ENCODE results near the gene PDGFB. TPM values are rescaled to one million over a fixed set of nuclear protein-coding genes. Genes with fewer than 3 reads are reported as not detected.

PDGFB gene
- total RNA-seq, 2 donors from 2014 or later, result 2.7 to 5.3 TPM

DNA sequence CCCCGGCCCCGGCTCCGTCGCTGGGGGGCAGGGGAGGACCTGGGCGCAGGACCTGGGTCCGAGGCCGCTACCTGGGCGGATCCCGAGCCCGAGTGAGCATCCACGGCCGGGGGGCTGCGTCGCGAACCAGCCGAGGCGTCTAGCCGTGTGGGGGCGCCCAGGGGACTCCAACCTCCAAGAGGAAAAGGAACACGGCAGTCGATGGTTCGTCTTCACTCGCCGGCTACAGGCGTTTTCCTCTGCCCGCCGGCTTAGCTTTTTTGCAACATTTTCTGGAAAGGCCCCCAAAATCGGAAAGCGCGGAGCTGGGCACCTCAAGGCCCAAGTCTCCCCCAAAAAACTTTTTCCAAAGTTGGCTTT lies 666 bp downstream of the PDGFB start:
- intact Hi-C loops (cut with DNase I, micrococcal nuclease), result no loop called here
- ATAC-seq (no peak), DNase-seq (no peak)

DNA sequence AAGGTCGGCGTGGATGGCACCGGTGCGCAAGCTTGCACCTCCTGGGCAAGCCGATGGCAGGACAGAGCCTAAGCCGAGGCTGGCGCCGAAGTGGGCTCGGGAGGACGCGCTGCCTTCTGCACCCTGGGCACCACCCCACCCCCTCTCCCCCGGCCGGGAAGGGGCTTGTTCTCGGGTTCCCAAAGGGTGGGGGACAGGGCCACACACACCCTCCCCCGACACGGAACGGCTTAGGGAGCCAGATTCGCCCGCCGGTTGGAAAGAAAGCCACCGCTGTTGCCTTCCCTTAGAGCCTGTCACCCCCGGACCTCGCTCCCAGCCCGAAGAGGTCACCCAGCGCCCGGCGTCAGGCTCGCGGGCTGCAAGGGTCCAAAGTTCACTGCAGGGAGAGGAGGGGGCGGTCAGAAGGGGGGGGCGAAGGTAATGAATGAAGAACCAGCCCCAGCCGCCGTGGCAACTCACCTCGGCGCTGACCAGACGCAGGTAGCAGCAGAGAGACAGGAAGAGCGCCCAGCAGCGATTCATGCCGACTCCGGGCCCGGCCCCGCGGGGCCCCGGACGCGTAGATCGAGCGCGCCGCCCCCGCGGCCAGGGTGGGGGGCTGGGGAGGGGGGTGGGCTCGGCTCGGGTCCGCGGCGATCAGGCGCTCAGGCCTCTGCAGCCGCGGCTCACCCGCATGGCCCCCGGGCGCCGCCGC lies 1.2 kb downstream of the PDGFB start:
- DNase-seq (no peak), ATAC-seq (no peak)

DNA sequence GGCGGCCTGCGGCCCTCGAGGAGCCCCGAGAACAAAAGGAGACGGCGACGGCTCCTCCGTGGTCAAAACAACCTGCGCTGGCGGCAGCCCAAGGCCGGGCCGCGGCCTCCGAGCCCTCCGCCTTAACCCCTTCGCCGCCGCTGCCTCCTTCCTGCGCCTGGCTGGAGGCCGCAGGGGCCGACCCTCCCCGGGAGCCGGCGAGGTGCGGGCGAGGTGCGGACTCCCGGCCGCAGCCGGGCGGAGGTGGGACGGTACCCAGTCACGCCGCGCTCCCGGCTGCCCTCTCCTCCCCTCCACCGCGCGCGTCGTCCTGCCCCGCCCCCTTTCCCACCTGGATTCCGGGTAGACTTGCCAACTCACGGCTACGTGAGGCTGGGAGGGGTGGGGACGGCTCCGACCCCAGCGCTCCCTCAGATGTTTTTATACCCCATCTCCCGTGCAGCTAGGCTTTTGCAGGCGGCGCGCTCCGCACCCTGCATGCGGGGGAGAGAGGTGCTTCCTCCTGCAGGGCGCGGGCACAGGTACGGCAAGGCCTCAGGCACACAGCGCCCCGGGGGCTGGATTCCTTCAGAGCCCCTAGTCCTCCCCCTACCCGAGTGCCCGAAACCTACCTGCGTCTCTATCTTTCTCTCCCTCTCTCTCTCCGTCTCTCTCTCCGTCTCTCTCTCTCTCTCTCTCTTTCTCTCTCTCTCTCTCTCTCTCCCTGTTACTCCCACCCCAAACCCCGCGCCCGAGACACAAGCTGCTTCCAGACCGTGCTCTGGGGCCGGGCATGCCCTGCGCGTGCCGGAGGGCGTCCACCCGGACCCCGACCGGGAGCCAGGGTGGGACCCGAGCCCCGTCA lies 2.0 kb downstream of the PDGFB start:
- ATAC-seq (no peak), DNase-seq (no peak)
- intact Hi-C loops (cut with DNase I, micrococcal nuclease), result no loop called here

More for the DNA sequence above, 1.2 kb downstream of the PDGFB start:
- intact Hi-C loops (cut with DNase I, micrococcal nuclease), result no loop called here

DNA sequence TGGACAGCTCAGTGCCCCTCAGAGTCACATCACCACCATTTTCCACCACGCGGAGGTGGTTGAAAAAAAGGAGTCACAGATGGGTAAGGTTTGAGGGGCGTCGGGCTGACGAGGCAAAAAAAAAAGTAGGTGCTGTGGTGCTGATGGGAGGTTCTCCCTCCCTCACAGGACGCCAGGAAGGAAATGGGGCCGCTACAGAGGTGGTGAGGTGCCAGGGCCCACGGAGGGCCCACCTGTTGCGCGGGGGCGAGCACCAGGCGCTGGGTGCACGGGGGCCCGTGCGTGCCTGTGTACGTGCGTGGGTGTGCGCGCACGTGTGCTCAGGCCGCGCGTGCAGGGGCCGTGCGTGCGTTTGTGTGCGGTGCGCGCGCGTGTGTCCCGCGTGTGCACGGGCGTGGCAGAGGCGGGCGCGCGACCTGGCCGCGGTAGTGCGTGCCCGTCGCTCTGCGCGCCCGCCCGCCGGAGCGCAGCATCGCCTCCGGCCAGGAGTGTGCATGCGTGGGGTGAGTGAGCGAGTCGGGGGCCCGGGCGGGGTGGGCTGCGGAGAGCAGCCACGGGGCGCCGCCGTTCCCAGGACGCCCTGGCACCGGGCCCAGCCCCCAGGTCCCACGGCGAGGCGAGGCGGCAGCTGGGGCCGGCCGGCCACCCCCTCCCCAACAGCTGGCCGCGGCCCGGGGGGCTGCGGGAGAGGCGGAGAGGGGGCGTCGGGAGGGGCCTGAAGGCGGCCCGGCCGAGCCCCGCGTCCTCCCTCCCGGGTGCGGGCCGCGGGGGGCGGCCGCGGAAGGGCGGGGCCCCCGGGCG lies 2.8 kb downstream of the PDGFB start:
- ATAC-seq (no peak), DNase-seq (no peak)
- intact Hi-C loops (cut with DNase I, micrococcal nuclease), result no loop called here

DNA sequence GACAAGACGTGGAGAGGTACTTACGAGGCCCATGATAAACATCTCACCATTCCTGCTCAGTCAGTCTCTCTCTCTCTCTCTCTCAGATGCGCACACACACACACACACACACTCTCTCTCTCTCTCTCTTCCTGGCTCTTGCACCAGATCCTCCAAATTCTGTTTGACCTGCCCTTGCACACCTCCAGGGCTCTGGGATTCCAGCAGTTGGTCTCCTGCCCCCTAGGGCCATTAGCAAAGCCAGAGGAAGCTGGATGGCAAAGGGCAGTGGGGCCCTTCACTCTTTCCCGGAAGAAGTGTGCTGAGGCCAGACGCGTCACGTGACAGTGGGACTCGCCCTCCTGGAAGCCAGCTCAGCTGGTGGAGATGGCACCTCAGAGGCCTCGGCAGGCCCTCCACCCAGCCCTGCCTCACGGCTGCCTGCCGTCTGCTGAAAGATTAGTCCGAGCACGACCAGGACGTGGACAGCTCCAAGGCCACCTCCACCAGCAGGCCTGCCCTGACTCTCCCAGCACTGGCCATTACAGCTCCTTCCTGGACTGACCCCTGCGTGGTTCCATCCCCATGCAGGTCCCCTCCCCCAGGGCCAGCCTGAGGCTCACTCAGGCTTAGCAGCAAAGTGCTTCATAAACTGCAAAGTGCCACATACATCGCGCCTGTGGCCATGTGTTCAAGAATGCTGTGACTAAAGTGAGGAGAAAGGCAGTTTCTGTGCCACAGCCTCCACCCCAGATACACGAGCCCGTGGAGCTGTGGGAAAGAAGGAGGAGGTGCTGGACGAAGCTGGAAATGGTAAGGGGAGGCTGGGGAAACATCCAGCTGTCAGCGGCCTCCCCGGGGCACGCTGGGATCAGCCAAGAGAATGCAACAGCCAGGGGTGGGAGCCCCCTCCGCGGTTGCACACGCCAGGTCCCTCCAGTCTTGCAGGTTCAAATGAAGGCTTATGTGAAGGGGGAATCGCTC lies 3.7 kb downstream of the PDGFB start:
- DNase-seq (peak; percentile 74 to 81), ATAC-seq (peak; percentile 73)
- intact Hi-C loops (cut with DNase I, micrococcal nuclease), result no loop called here

DNA sequence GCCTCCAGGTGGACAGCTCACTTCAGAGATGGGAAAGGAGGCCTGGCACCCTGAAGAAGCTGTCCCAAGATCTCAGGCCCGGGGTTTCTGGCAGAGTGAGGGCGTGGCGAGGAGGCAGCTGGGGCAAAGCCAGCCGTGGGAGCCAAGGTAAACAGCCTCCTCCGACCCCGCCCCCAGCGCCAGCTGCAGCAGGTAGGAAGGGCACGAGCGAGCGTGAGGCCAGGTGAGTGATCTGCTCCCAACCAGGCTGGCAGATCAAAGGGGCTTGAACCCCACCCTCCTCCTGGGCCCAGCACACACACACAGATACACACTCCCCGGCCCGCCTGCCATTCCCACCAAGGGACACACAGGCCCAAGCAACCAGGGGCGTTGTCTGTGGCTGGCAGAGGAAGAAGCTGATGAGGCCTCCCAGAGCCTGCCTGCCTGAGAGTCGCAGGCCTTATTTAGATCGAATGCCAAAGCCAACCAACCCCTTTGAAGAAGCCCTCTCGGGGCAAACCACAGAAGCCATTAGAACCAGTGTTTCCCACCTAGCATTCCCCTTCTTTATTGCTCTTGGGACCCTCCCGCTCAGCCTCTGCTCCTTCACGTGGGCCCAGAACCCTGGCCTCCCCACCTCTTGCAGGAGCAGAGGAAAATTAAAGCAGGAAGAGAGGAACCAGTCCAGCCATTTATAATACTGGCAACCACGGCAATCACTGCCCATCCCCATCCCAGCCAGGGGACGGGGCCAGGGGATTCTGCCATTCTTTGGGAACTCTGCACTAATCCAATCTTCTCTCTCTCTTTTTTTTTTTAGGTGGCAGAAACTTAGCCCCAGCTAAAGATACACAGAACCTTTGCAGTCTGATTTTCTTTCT lies 5.0 kb downstream of the PDGFB start:
- ATAC-seq (peak; percentile 75), DNase-seq (peak; percentile 89 to 92)
- intact Hi-C loops (cut with DNase I, micrococcal nuclease), result no loop called here

DNA sequence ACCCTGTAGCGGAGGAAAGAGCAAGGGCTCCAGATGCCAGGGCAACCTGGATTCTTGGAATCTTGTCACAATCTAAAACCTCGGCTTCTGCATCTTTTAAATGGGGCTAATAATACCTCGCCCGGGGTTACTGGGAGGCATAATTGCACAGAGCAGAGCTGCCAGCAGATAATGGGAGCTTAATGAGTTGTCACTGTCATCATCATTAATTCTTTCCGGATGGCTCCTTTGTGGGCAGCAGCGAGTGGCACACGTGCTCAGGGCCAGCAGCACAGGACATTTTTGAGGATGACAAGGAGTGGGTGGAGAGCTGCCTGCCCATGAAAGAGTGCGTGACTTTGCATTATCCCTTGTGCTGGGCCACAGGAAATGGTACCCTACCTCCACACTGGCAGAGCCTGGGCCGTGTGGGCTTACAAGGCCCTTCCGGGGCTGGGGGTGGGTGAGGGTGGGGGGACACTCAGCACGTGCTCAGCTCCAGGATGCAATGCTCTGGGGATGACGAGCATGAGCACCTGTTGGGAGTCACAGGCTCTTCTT lies 5.7 kb downstream of the PDGFB start:
- intact Hi-C loops (cut with DNase I, micrococcal nuclease), result no loop called here
- ATAC-seq (no peak), DNase-seq (no peak)

DNA sequence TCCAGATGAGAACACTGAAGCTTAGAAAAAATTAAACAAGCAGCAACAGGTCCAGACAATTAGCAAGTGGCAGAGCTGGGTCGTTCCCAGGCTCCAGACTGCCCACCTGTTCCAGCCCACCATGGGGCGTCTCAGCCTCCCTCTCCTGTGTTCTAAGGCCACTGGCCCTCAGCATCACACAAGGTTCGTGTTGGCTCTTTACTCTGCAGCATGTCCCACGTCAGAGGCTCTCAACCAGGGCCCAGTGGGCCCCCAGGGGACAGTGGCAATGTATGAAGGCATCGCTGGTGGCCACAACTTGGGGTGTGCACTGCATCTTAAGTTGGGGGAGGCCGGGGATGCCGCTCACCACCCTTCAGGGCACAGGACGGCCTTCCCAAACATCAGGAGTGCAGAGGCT lies 6.2 kb downstream of the PDGFB start:
- intact Hi-C loops (cut with DNase I, micrococcal nuclease), result no loop called here
- DNase-seq, result no peak
- no peak for ATAC-seq

DNA sequence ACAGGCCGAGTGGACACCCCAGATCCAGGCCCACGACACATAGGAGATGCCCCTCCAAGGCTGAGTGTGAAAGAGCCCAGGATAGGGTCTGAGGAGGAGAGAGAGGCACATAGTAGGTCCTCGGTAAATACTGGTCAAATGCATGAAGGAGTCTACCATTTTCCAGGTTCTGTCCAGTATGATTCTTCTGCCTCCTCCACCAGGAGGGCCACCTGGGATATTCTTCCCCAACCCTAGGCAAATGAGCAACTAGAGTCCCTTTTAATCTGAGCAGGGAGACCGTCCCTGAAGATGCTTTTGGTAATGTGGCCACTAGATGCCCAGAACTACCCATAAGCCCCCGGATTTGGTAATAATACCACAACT lies 6.7 kb downstream of the PDGFB start:
- DNase-seq (no peak), ATAC-seq (no peak)
- intact Hi-C loops (cut with DNase I, micrococcal nuclease), result no loop called here

DNA sequence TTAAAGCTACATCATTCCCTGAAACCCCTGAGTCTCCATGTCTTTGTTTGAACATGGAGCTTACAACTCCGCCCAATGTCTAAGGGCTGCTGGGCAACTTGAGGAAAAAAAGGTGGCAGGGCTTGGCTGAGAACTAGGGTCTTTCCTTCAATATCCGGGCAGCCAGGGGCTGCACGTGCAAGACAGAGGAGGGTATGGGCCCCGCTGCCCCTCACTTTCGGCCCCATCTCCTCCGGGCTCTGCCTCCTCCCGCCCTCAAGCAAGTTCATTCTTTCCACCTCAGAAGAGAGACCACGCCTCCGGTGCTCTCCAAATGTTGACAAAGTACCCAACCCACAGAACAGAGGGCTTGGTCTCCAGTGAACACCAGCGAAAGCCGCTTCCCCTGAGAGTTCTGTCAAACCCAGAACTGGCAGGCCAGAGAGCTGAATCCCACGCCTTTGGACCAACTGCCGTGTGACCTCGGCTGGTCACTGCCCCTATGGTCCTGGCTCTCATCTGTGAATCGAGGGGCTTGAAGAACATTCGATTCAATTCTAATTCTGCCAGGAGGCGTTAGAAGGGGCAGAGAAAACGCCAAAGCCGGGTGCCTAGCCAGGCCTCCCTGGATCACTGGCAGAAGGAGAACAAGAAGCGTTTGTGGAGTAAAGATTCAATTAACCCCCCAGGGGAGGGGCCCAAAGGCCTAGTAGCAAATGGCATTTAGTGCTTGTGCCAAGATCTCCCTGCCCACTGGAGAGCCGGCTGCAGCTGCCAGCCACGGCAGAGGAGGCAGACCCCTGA lies 7.3 kb downstream of the PDGFB start:
- DNase-seq (no peak), ATAC-seq (no peak)
- intact Hi-C loops (cut with DNase I, micrococcal nuclease), result no loop called here

DNA sequence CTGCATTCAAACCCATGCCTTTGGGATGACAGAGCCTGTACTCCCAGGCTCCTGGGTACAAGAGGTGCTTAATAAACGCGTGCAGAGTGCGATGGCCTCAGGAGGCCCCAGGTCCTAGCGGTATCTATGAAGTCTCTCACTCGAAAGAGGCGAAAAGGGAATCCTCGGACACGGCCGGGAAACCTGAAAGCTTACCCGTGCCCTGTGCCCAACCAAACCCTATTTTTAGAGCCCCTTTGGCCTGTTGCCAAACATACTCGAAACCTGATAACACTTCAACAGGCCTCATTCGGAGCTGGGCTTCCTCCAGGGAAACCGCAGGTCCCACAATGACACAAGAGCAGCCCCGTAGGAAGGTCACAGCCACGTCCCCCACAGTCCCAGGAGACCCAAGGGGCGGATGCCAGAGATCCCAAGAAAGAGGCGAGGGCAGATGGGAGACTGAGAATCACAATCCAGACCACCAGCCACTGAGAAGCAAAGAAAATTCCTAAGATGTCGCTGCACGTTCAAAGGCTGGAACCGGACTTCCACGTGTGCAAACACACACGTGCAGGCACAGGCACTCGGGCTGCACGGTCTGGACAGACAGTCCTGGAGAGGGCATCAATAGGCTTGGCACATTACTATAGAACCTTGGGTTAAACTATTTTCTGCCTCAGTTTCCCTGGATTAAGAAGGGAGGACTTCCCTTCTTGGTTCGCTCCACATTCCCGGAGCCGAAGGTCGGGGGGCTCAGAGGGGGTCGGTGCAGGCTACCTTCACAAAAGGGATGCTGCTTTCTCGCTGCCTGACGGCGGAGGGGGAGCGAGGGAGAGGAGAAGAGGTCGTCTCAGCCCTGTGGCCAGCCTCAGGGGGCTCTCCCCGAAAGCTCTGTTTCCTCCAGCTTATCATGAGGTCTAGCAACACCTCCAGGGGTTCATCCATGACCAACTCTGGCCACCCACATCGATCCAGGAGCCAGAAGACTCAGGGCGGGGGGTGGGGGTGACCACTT lies 8.2 kb downstream of the PDGFB start:
- intact Hi-C loops (cut with DNase I, micrococcal nuclease), result no loop called here
- ATAC-seq, result no peak
- DNase-seq, result no peak

DNA sequence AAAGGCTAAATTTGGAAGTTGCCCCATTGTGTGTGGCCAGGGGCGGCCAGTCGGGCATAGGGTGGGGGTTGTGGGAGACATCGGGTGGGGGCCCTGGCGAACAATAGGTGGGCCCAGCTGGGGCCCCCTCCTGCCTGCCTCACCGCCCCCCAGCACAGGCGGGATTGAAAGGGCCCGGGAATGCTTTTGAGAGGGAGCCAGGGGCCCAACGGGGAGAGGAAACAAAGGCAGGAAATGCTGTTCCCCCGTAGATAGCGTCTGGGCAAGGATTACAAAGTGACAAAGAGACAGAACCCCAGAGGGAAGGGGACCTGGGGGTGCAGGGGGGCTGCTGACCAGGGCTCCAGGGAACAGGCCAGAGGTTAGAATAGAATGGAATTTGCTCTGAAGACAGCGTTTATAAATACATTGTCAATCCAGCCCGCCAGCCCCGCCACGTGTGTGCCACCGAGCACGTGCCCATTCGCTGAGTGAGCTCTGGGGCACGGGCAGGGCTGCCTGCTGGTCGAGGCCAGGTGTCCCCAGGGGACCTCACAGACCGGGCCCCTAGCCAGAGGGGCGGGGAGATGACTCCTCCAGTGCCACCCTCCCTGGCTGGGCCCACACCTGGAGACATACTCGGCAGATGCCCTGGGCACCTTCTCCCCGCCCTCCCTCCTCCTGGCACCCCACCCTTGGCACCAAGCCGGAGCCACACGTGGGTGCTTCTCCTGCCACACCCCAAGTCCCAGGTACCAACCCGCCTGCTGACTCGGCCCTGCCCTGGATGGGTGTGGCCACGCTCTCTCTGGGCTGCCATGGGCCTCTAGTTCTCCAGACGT lies 9.7 kb downstream of the PDGFB start:
- intact Hi-C loops (cut with DNase I, micrococcal nuclease), result no loop called here
- DNase-seq, result peak; percentile 84 to 85

DNA sequence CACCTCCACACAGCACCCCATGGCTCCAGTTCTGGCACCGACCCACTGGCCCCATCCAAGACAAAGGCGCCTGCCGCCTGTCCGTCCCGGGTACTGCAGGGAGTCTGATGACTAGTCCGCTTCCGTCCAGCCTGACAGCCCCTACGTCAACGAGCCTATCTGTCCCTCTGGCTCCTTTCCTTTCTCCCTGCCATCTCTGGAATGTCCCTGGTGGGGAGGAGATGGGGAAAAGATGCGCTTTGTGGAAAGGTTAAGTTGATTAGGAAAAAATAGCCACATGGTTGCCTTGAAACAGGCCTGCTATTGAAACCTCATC lies 10.4 kb downstream of the PDGFB start:
- ATAC-seq (no peak), DNase-seq (no peak)
- intact Hi-C loops (cut with DNase I, micrococcal nuclease), result no loop called here

More for the DNA sequence above, 9.7 kb downstream of the PDGFB start:
- ATAC-seq, result peak; percentile 80

DNA sequence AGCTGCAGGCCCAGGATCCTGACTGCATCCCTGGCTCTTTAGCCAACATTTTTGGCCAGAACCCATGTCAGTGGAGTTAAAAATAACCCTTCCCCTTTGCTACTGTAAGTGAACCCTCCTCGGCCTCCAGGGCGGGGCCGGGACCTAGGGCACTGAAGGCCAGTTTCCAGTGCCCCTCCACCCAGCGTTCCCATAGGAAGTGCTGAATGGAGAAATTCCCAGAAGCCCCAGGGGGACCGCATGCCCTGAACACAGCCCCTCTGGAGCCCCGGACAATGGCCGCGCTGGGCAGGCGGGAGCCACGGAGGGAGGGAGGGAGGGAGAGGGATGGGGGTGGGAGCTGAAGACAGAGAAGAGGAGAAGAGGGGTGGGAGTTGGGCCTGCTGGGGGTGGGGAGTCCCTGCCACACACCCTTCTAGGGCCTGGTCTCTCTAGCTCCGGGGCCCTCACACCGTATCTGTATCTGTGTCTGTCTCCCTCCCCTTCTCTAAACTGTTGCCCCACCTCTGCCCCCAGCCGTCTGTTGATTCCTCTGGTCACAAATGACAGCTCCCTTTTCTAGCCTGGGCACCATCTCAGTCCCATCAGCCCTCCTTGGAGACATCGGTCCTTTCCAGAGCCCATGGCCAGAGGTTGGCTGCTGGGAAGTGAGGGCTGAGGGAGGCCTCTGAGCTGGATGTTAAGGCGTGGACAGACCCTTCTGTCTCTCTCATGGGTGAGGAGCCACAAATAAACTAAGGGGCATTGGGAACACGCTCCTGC lies 10.9 kb downstream of the PDGFB start:
- no peak for DNase-seq
- ATAC-seq, result no peak
- intact Hi-C loops (cut with DNase I, micrococcal nuclease), result no loop called here

All from left colon (tissue), 2 donors.